ENCODE measurements around the gene KCNMB2. TPM values are rescaled to one million over a fixed set of nuclear protein-coding genes. Genes with fewer than 3 reads are reported as not detected.

KCNMB2 gene
- total RNA-seq, 2 donors from 2014 or later: not detected

GRCh38 chr3:178677961-178678360, 141.7 kb downstream of the KCNMB2 start:
- H3K9me3 ChIP-seq (ENCODE audit: control insufficient read depth, low read length, poor library complexity, severe bottlenecking): no peaks in the 10 kb centered on the region
- no peak overlapping the region for H3K27ac Mint-ChIP-seq
- H3K4me1 Mint-ChIP-seq: no peaks in the 10 kb centered on the region
- H3K36me3 Mint-ChIP-seq (ENCODE audit: low read depth): no peaks in the 10 kb centered on the region
- no peak overlapping the region for H3K4me3 Mint-ChIP-seq
- DNase-seq: no peak
- ATAC-seq: no peak
- peaks cover 9% of the 10 kb centered on the region for H3K27me3 Mint-ChIP-seq

- H3K9me3 ChIP-seq (ENCODE audit: control insufficient read depth, low read length, poor library complexity, severe bottlenecking): no peaks in the 10 kb centered on the region
- ATAC-seq: no peak
- DNase-seq: no peak
- Mint-ChIP-seq H3K36me3 (ENCODE audit: low read depth) (no peaks in the 10 kb centered on the region), H3K4me1 (no peaks in the 10 kb centered on the region), H3K27ac (no peak overlapping the region), H3K4me3 (no peak overlapping the region), H3K27me3 (peaks cover 9% of the 10 kb centered on the region)
These were observed 143.8 kb downstream of the KCNMB2 start for GRCh38 chr3:178680037-178680436.

GRCh38 chr3:178680489-178680888, 144.3 kb downstream of the KCNMB2 start:
- H3K27me3 Mint-ChIP-seq: peaks cover 9% of the 10 kb centered on the region
- no peaks in the 10 kb centered on the region for H3K9me3 ChIP-seq (ENCODE audit: control insufficient read depth, low read length, poor library complexity, severe bottlenecking)
- no peaks in the 10 kb centered on the region for H3K36me3 Mint-ChIP-seq (ENCODE audit: low read depth)
- ATAC-seq: no peak
- no peaks in the 10 kb centered on the region for H3K4me1 Mint-ChIP-seq
- no peak overlapping the region for H3K4me3 Mint-ChIP-seq
- no peak overlapping the region for H3K27ac Mint-ChIP-seq
- no peak for DNase-seq

- Mint-ChIP-seq H3K27me3 (peaks cover 5% of the 10 kb centered on the region), H3K4me3 (no peak overlapping the region), H3K27ac (no peak overlapping the region), H3K36me3 (ENCODE audit: low read depth) (no peaks in the 10 kb centered on the region), H3K4me1 (no peaks in the 10 kb centered on the region)
- no peaks in the 10 kb centered on the region for H3K9me3 ChIP-seq (ENCODE audit: control insufficient read depth, low read length, poor library complexity, severe bottlenecking)
- DNase-seq (no peak), ATAC-seq (no peak)
These were observed 148.8 kb downstream of the KCNMB2 start for GRCh38 chr3:178684881-178685590.

GRCh38 chr3:178685591-178685906, 149.3 kb downstream of the KCNMB2 start:
- H3K27ac Mint-ChIP-seq: no peak overlapping the region
- H3K4me1 Mint-ChIP-seq: no peaks in the 10 kb centered on the region
- DNase-seq (no peak), ATAC-seq (no peak)
- no peak overlapping the region for H3K4me3 Mint-ChIP-seq
- peaks cover 4% of the 10 kb centered on the region for H3K27me3 Mint-ChIP-seq
- H3K36me3 Mint-ChIP-seq (ENCODE audit: low read depth): no peaks in the 10 kb centered on the region
- no peaks in the 10 kb centered on the region for H3K9me3 ChIP-seq (ENCODE audit: control insufficient read depth, low read length, poor library complexity, severe bottlenecking)

- no peaks in the 10 kb centered on the region for H3K9me3 ChIP-seq (ENCODE audit: control insufficient read depth, low read length, poor library complexity, severe bottlenecking)
- no peak for ATAC-seq
- Mint-ChIP-seq H3K36me3 (ENCODE audit: low read depth) (no peaks in the 10 kb centered on the region), H3K4me1 (no peaks in the 10 kb centered on the region), H3K27me3 (no peaks in the 10 kb centered on the region), H3K27ac (no peak overlapping the region), H3K4me3 (no peak overlapping the region)
- DNase-seq: no peak
These were observed 150.6 kb downstream of the KCNMB2 start for GRCh38 chr3:178686826-178687225.

DNA sequence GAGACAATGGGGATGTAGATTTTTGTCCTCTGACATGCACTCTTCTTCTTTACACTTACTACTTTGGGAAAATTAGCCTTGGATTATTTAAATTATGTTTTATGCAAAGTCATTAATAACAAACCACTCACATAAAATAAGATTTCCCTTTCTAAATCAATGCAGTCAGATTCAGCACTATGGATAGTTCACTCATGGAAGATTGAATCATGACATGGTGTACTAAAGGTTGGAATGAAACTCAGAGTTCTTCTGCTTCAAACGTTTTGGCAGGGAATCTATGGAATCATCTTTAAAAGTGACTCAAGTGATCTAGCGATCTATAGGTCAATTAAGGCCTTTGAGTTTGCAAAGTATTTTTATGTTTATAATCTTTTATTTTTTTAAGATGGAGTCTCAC, 154.3 kb downstream of the KCNMB2 start:
- DNase-seq: no peak
- H3K27me3 Mint-ChIP-seq: no peaks in the 10 kb centered on the region
- no peaks in the 10 kb centered on the region for H3K9me3 ChIP-seq (ENCODE audit: control insufficient read depth, low read length, poor library complexity, severe bottlenecking)
- H3K4me3 Mint-ChIP-seq: no peak overlapping the region
- no peak overlapping the region for H3K27ac Mint-ChIP-seq
- no peak for ATAC-seq
- no peaks in the 10 kb centered on the region for H3K4me1 Mint-ChIP-seq
- H3K36me3 Mint-ChIP-seq (ENCODE audit: low read depth): no peaks in the 10 kb centered on the region

DNA sequence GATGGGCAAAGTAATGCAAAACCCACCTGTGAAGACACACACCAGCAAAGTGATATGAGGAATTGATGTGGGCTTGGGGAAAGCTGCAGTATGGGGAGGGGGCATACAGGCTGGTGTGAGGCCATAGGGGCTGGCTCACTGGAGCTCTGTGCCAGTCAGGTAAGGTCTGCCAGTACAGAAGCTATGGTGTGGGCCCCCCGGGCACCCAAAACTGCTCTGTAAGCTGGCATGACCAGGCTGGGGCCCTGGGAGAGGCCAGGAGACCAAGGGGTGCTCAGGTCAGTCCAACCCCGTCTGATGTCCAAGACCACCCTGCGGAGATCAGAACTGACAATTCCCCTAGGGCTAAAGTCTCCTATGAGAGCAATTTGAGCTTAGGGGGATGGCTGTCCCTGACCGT, 163.1 kb downstream of the KCNMB2 start:
- no peaks in the 10 kb centered on the region for H3K4me1 Mint-ChIP-seq
- no peaks in the 10 kb centered on the region for H3K27me3 Mint-ChIP-seq
- no peak overlapping the region for H3K27ac Mint-ChIP-seq
- no peak overlapping the region for H3K4me3 Mint-ChIP-seq
- ATAC-seq: no peak
- no peaks in the 10 kb centered on the region for H3K36me3 Mint-ChIP-seq (ENCODE audit: low read depth)
- H3K9me3 ChIP-seq (ENCODE audit: control insufficient read depth, low read length, poor library complexity, severe bottlenecking): no peaks in the 10 kb centered on the region
- no peak for DNase-seq

- Mint-ChIP-seq H3K27me3 (no peaks in the 10 kb centered on the region), H3K4me1 (no peaks in the 10 kb centered on the region), H3K36me3 (ENCODE audit: low read depth) (no peaks in the 10 kb centered on the region), H3K27ac (no peak overlapping the region), H3K4me3 (no peak overlapping the region)
- H3K9me3 ChIP-seq (ENCODE audit: control insufficient read depth, low read length, poor library complexity, severe bottlenecking): no peaks in the 10 kb centered on the region
- ATAC-seq (no peak), DNase-seq (no peak)
These were observed 163.6 kb downstream of the KCNMB2 start for GRCh38 chr3:178699810-178700209.

DNA sequence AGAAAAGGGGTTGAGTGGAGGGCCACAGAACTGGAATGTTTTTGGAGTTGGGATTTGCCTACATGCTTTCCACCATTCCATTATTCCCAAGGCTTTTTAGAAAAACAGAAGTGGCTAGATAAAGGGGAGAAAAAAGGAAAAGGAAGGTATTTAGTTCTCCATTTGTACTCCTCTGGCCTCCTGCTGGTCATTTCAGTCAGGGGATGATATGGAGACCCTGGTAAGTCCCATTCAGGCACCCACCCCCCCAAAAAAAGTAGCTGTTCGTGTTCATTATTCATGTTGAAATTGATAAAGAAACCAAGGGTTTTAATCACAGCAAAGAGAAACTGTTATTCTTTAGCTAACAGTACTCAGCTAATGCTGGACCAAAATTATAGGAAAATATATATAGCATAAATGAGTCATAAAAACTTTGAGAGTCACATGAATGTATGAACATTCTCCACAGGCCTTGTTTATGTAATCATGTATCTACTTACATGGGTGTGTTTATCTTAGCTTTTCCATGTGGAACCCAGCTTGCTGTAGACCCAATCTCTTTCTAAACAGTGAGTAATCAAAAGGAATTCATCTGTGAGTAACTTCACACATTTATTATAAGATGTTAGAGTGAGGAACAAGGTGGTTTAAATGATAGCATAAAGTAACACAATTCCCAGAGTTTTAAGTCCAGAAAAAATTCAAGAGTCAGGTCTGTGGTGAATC, 167.2 kb downstream of the KCNMB2 start:
- no peak for ATAC-seq
- Mint-ChIP-seq H3K4me3 (no peak overlapping the region), H3K36me3 (ENCODE audit: low read depth) (no peaks in the 10 kb centered on the region), H3K27ac (no peak overlapping the region), H3K4me1 (peaks cover 7% of the 10 kb centered on the region), H3K27me3 (no peaks in the 10 kb centered on the region)
- no peak for DNase-seq
- no peaks in the 10 kb centered on the region for H3K9me3 ChIP-seq (ENCODE audit: control insufficient read depth, low read length, poor library complexity, severe bottlenecking)

- ATAC-seq (no peak), DNase-seq (no peak)
- Mint-ChIP-seq H3K27me3 (no peaks in the 10 kb centered on the region), H3K36me3 (ENCODE audit: low read depth) (no peaks in the 10 kb centered on the region), H3K4me1 (peaks cover 7% of the 10 kb centered on the region), H3K4me3 (no peak overlapping the region), H3K27ac (no peak overlapping the region)
- no peaks in the 10 kb centered on the region for H3K9me3 ChIP-seq (ENCODE audit: control insufficient read depth, low read length, poor library complexity, severe bottlenecking)
These were observed 169.7 kb downstream of the KCNMB2 start for GRCh38 chr3:178705925-178706324.

GRCh38 chr3:178706411-178706810, 170.2 kb downstream of the KCNMB2 start:
- Mint-ChIP-seq H3K4me1 (peaks cover 7% of the 10 kb centered on the region), H3K36me3 (ENCODE audit: low read depth) (no peaks in the 10 kb centered on the region), H3K27ac (no peak overlapping the region), H3K4me3 (no peak overlapping the region), H3K27me3 (no peaks in the 10 kb centered on the region)
- DNase-seq (no peak), ATAC-seq (no peak)
- H3K9me3 ChIP-seq (ENCODE audit: control insufficient read depth, low read length, poor library complexity, severe bottlenecking): no peaks in the 10 kb centered on the region

DNA sequence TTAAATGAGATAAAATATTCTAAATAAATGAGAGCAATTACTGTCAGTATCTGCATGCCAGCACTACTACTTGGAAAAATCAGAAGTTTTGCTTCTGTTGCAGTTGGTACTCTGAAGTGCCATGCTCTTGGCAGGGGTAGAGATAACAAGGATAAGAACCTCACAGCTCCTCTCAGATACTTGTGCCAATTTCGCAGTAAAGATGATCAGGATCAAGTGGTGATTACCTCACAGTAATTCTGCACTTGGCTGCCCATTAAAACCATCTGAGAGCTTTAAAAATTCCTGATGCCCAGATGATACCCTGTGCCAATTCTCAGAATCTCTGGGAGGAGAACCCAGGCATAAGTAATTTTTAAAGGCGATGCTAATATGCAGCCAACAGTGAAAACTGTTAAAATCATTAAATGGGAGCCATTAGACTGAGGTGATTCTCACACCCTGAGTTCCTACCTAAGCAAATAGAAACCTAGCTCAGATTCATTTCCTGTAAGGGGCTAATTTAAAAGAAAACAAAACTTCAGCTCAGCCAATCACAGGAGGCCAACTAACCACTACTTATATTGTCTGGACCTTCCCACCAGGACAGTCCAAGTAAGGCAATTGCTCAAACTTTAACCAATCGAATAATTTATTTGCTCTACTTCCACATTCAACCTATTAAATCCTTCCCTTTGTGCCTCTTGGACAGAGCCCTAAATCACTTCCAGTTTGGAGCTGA, 171.2 kb downstream of the KCNMB2 start:
- Mint-ChIP-seq H3K4me3 (no peak overlapping the region), H3K27me3 (no peaks in the 10 kb centered on the region), H3K4me1 (peaks cover 7% of the 10 kb centered on the region), H3K27ac (no peak overlapping the region), H3K36me3 (ENCODE audit: low read depth) (no peaks in the 10 kb centered on the region)
- no peak for DNase-seq
- no peaks in the 10 kb centered on the region for H3K9me3 ChIP-seq (ENCODE audit: control insufficient read depth, low read length, poor library complexity, severe bottlenecking)
- no peak for ATAC-seq
